ENCODE results near the gene ZNF804A.

DNA sequence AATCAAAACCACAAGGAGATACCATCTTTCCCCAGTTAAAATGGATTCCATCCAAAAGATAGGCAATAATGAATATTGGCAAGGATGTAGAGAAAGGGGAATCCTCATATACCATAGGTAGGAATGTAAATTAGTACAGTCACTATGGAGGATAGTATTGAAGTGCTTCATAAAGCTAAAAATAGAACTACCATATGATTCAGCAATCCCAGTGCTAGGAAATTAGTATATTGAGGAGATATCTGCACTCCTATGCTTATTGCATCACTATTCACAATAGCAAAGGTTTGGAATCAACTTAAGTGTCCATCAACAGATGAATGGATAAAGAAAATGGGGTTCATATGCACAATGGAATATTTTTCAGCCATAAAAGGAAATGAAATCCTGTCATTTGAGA lies 251.2 kb downstream of the ZNF804A start:
- TF ChIP-seq, protein P1, sequence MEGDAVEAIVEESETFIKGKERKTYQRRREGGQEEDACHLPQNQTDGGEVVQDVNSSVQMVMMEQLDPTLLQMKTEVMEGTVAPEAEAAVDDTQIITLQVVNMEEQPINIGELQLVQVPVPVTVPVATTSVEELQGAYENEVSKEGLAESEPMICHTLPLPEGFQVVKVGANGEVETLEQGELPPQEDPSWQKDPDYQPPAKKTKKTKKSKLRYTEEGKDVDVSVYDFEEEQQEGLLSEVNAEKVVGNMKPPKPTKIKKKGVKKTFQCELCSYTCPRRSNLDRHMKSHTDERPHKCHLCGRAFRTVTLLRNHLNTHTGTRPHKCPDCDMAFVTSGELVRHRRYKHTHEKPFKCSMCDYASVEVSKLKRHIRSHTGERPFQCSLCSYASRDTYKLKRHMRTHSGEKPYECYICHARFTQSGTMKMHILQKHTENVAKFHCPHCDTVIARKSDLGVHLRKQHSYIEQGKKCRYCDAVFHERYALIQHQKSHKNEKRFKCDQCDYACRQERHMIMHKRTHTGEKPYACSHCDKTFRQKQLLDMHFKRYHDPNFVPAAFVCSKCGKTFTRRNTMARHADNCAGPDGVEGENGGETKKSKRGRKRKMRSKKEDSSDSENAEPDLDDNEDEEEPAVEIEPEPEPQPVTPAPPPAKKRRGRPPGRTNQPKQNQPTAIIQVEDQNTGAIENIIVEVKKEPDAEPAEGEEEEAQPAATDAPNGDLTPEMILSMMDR (IDR thresholded peaks at IDR 0.05; ENCODE audit: borderline replicate concordance, extremely low read depth, low read length, poor library complexity, severe bottlenecking) = no peak
- no peak for TF ChIP-seq EZH2 (IDR thresholded peaks at IDR 0.05; ENCODE audit: borderline replicate concordance, low read depth, low read length, severe bottlenecking)
